Liver (tissue), 9 donors: ENCODE measurements around the gene RHPN2. TPM values are rescaled to one million over a fixed set of nuclear protein-coding genes. Genes with fewer than 3 reads are reported as not detected.
"Not testable (repeated sequence)": the region's sequence is repeated elsewhere in the genome, so short reads cannot be mapped to it uniquely, and the experiment has no call there.

Experiments used
- DNase-seq: peaks from one replicate; pipeline ENCODE4 v3.0.0-alpha.2; 2017; ENCODE audit warnings: low spot score
- H3K27ac ChIP-seq, 2 donors: one replicate each; pipeline ENCODE4 v1.7.0; 2013; ENCODE audit warnings: inconsistent platforms in 2 of 2, low read length in 2 of 2, control low read depth in 1 of 2, low read depth in 1 of 2, mild to moderate bottlenecking in 1 of 2
- H3K27me3 ChIP-seq, 4 donors: one replicate each; pipeline versions ENCODE4 v1.6.1 to v1.7.0; 2013; ENCODE audit warnings: low read length in 3 of 4, inconsistent platforms in 1 of 4, mild to moderate bottlenecking in 1 of 4, moderate library complexity in 1 of 4; ENCODE audit not compliant: control insufficient read depth in 4 of 4, insufficient read depth in 4 of 4
- H3K36me3 ChIP-seq, 4 donors: one replicate each; pipeline versions ENCODE4 v1.6.1 to v1.7.0; 2013; ENCODE audit warnings: low read length in 3 of 4, mild to moderate bottlenecking in 3 of 4, low read depth in 1 of 4, moderate library complexity in 1 of 4; ENCODE audit not compliant: control insufficient read depth in 4 of 4, insufficient read depth in 3 of 4
- H3K4me1 ChIP-seq, 4 donors: one replicate each; pipeline versions ENCODE4 v1.6.1 to v1.7.0; 2013; ENCODE audit warnings: low read length in 3 of 4, mild to moderate bottlenecking in 3 of 4, moderate library complexity in 1 of 4; ENCODE audit not compliant: control insufficient read depth in 4 of 4, insufficient read depth in 4 of 4
- H3K4me3 ChIP-seq, 3 donors: one replicate each; pipeline versions ENCODE4 v1.6.1 to v1.7.0; 2013; ENCODE audit warnings: low read length in 3 of 3, control low read depth in 1 of 3, low read depth in 1 of 3, mild to moderate bottlenecking in 1 of 3
- H3K9ac ChIP-seq, 2 donors: one replicate each; pipeline ENCODE4 v1.7.0; 2013; ENCODE audit warnings: low read length in 2 of 2, mild to moderate bottlenecking in 2 of 2, moderate library complexity in 2 of 2, control low read depth in 1 of 2, low read depth in 1 of 2
- H3K9me3 ChIP-seq, 4 donors: one replicate each; pipeline versions ENCODE4 v1.6.1 to v1.7.0; 2013; ENCODE audit warnings: low read length in 3 of 4; ENCODE audit not compliant: control insufficient read depth in 4 of 4
- ATF3 ChIP-seq: IDR thresholded peaks from 2 replicates; pipeline ENCODE4 v1.6.1; 2016; ENCODE audit warnings: antibody characterized with exemption
- CTCF ChIP-seq: fragments of 150-350 bp; IDR thresholded peaks from 2 replicates; pipeline ENCODE4 v1.5.1; 2017; ENCODE audit warnings: improper control_type of control experiment, low read depth, low read length; ENCODE audit not compliant: missing input control
- EGR1 ChIP-seq, 2 donors: IDR thresholded peaks; 2 replicates each; pipeline ENCODE4 v1.6.1; 2016 to 2018; ENCODE audit warnings: antibody characterized with exemption in 2 of 2, low read depth in 2 of 2
- FOXA1 ChIP-seq: IDR thresholded peaks from 2 replicates; pipeline ENCODE4 v1.6.1; 2016; ENCODE audit warnings: antibody characterized with exemption
- FOXA2 ChIP-seq: IDR thresholded peaks from 2 replicates; pipeline ENCODE4 v1.6.1; 2016; ENCODE audit warnings: antibody characterized with exemption
- GABPA ChIP-seq, 2 donors: IDR thresholded peaks in 1 of 2; conservative IDR thresholded peaks in 1 of 2; 2 replicates each; pipeline ENCODE4 v1.6.1; 2016; ENCODE audit warnings: antibody characterized with exemption in 2 of 2, mild to moderate bottlenecking in 1 of 2, moderate library complexity in 1 of 2
- HNF4A ChIP-seq, 2 donors: conservative IDR thresholded peaks; 2 replicates each; pipeline ENCODE4 v1.6.1; 2016; ENCODE audit warnings: antibody characterized with exemption in 2 of 2, mild to moderate bottlenecking in 2 of 2
- HNF4G ChIP-seq: IDR thresholded peaks from 2 replicates; pipeline ENCODE4 v1.6.1; 2016; ENCODE audit warnings: antibody characterized with exemption
- MAX ChIP-seq: IDR thresholded peaks from 2 replicates; pipeline ENCODE4 v1.6.1; 2016; ENCODE audit warnings: antibody characterized with exemption
- NR2F2 ChIP-seq: IDR thresholded peaks from 2 replicates; pipeline ENCODE4 v1.6.1; 2016; ENCODE audit warnings: antibody characterized with exemption
- RAD21 ChIP-seq, 2 donors: IDR thresholded peaks; 2 replicates each; pipeline ENCODE4 v1.6.1; 2016; ENCODE audit warnings: antibody characterized with exemption in 2 of 2, mild to moderate bottlenecking in 2 of 2
- SP1 ChIP-seq: IDR thresholded peaks from 2 replicates; pipeline ENCODE4 v1.6.1; 2018; ENCODE audit warnings: antibody characterized with exemption, mild to moderate bottlenecking
- YY1 ChIP-seq: IDR thresholded peaks from 2 replicates; pipeline ENCODE4 v1.6.1; 2016; ENCODE audit warnings: antibody characterized with exemption, mild to moderate bottlenecking
- ZBTB33 ChIP-seq: IDR thresholded peaks from 2 replicates; pipeline ENCODE4 v1.6.1; 2016; ENCODE audit warnings: antibody characterized with exemption
- WGBS: extraction: QIAGEN DNeasy Blood & Tissue Kit; methylation state at CpG from one replicate; pipeline ENCODE4 v1.1.7; 2013; 5-methylcytosine and 5-hydroxymethylcytosine counted together
- polyA plus RNA-seq, 2 donors: library from polyadenylated mRNA; stranded (reverse) in 1 of 2; unstranded in 1 of 2; fragments of 200-250 nt in 1 of 2; fragments of >200 nt in 1 of 2; fragmentation: Nextera tagmentation in 1 of 2; extraction: Ambion mirVana in 1 of 2; gene quantifications; one replicate each; pipeline versions ENCODE4 v1.2.1 to v1.2.3, GENCODE V29; 2013 to 2015
- total RNA-seq, 2 donors: library from RNA; depleted of rRNA; stranded (reverse); fragments of >200 nt; gene quantifications; one replicate each; pipeline ENCODE4 v1.2.3, GENCODE V29; 2014
- TF ChIP-seq, protein P1 (sequence below): IDR thresholded peaks from 2 replicates; pipeline ENCODE4 v1.6.1; 2016; ENCODE audit warnings: antibody characterized with exemption, mild to moderate bottlenecking
- donor health status: healthy.
- donor health status: healthy.
- donor health status: healthy.
- donor health status: healthy.
- donor health status: healthy.

Gene RHPN2
- total and polyA plus RNA-seq, 4 donors, result 7.6 to 31.5 (median 9.8) TPM

- DNase-seq, result no peak
- peaks cover 5 to 17% (median 12%) of the 10 kb centered on the region in 4 donors for H3K4me1 ChIP-seq
- no peaks in the 10 kb centered on the region for H3K27me3 ChIP-seq
- H3K27ac ChIP-seq, result no peak overlapping the region
- no peak overlapping the region for H3K9ac ChIP-seq
- TF ChIP-seq FOXA2, result no peak
- TF ChIP-seq, protein P1, sequence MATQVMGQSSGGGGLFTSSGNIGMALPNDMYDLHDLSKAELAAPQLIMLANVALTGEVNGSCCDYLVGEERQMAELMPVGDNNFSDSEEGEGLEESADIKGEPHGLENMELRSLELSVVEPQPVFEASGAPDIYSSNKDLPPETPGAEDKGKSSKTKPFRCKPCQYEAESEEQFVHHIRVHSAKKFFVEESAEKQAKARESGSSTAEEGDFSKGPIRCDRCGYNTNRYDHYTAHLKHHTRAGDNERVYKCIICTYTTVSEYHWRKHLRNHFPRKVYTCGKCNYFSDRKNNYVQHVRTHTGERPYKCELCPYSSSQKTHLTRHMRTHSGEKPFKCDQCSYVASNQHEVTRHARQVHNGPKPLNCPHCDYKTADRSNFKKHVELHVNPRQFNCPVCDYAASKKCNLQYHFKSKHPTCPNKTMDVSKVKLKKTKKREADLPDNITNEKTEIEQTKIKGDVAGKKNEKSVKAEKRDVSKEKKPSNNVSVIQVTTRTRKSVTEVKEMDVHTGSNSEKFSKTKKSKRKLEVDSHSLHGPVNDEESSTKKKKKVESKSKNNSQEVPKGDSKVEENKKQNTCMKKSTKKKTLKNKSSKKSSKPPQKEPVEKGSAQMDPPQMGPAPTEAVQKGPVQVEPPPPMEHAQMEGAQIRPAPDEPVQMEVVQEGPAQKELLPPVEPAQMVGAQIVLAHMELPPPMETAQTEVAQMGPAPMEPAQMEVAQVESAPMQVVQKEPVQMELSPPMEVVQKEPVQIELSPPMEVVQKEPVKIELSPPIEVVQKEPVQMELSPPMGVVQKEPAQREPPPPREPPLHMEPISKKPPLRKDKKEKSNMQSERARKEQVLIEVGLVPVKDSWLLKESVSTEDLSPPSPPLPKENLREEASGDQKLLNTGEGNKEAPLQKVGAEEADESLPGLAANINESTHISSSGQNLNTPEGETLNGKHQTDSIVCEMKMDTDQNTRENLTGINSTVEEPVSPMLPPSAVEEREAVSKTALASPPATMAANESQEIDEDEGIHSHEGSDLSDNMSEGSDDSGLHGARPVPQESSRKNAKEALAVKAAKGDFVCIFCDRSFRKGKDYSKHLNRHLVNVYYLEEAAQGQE, result no peak
- TF ChIP-seq MAX, result no peak
- TF ChIP-seq ZBTB33, result no peak
- no peak for TF ChIP-seq SP1
- TF ChIP-seq RAD21 (IDR thresholded peaks at IDR 0.05), result no peak
- no peak for TF ChIP-seq ATF3
- no peak for TF ChIP-seq HNF4A (conservative IDR thresholded peaks at IDR 0.05)
- no peak for TF ChIP-seq CTCF
- TF ChIP-seq FOXA1, result no peak
- TF ChIP-seq EGR1 (IDR thresholded peaks at IDR 0.05; ENCODE audit: low read depth in 2 of 2), result no peak
- TF ChIP-seq NR2F2, result no peak
- no peak for TF ChIP-seq HNF4G
- no peak for TF ChIP-seq GABPA (IDR thresholded peaks at IDR 0.05 in 1 of 2, conservative IDR thresholded peaks at IDR 0.05 in 1 of 2)
- no peak for TF ChIP-seq YY1
- H3K9me3 ChIP-seq, result no peaks in the 10 kb centered on the region
- peaks cover 2 to 16% (median 6%) of the 10 kb centered on the region in 4 donors for H3K36me3 ChIP-seq
- WGBS, result 82% methylated on average over 11 of the region's 11 CpGs
- H3K4me3 ChIP-seq, result no peak overlapping the region
These were observed 42.1 kb downstream of the RHPN2 start for GRCh38 chr19:33022472-33023116.

DNA sequence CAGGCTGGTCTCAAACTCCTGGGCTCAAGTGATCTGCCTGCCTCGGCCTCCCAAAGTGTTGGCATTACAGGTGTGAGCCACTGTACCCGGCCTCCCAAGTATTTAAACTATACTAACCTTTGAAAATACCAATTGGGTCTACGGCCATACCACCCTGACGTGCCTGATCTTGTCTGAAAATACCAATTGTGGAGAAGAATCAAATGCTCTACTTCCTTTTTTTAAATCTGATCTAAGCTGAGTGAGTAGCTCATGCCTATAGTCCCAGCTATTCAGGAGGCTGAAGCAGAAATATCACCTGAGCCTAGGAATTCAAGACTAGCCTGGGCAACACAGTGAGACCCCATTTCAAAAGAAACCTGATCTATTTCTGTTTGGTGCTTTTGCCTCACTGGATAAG lies 53.8 kb downstream of the RHPN2 start:
- H3K9me3 ChIP-seq, DNase-seq, H3K4me3 ChIP-seq, H3K9ac ChIP-seq, H3K4me1 ChIP-seq, H3K27ac ChIP-seq, H3K27me3 ChIP-seq: not testable (repeated sequence)
- peaks cover 11 to 19% (median 16%) of the 10 kb centered on the region in 4 donors for H3K36me3 ChIP-seq
- WGBS, result 96% methylated on average over 4 of the region's 4 CpGs
